B cell (primary cell): Measurements from ENCODE around the gene AMN1.

Experiments used
- CTCF ChIP-seq: fragments of 200-600 bp; IDR thresholded peaks from one replicate; pipeline ENCODE4 v1.8.0; 2022; ENCODE audit warnings: antibody characterized with exemption, mild to moderate bottlenecking
- EZH2 ChIP-seq: IDR thresholded peaks from 2 replicates; pipeline ENCODE4 v1.6.1; 2012; ENCODE audit warnings: borderline replicate concordance, low read depth, mild to moderate bottlenecking, moderate library complexity, low read length; ENCODE audit not compliant: insufficient read depth, poor library complexity, severe bottlenecking

- TF ChIP-seq EZH2 (no peak), CTCF (no peak)
These were observed 11.8 kb upstream of the AMN1 start for GRCh38 chr12:31740628-31741027.
